ENCODE results near the gene SLC22A12. TPM values are rescaled to one million over a fixed set of nuclear protein-coding genes. Genes with fewer than 3 reads are reported as not detected.

Gene SLC22A12
- polyA plus RNA-seq, 3 donors: 3.1 to 5.7 (median 5.6) TPM

DNA sequence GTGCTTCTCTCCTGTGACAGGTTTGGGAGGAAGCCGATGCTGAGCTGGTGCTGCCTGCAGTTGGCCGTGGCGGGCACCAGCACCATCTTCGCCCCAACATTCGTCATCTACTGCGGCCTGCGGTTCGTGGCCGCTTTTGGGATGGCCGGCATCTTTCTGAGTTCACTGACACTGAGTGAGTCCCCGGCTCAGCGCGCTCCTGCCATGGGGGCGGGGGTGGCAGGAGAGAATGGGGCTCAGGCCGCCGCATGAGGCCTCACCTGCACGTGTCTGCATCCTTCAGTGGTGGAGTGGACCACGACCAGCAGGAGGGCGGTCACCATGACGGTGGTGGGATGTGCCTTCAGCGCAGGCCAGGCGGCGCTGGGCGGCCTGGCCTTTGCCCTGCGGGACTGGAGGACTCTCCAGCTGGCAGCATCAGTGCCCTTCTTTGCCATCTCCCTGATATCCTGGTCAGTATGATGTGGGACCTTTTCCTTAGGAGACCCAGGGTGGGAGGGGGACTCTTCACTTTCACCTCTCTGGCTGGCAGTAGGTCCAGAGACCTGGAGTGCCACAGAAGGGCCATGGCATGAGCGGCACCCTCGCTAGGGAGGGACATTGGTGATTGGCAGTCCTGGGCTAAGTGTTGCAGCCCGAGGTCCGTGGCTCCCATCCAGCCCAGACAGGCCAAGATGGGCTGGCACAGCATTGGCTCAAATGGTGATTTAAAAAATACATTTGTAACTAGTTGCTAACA is 28.9 kb upstream of the SLC22A12 start:
- no peak for DNase-seq

DNA sequence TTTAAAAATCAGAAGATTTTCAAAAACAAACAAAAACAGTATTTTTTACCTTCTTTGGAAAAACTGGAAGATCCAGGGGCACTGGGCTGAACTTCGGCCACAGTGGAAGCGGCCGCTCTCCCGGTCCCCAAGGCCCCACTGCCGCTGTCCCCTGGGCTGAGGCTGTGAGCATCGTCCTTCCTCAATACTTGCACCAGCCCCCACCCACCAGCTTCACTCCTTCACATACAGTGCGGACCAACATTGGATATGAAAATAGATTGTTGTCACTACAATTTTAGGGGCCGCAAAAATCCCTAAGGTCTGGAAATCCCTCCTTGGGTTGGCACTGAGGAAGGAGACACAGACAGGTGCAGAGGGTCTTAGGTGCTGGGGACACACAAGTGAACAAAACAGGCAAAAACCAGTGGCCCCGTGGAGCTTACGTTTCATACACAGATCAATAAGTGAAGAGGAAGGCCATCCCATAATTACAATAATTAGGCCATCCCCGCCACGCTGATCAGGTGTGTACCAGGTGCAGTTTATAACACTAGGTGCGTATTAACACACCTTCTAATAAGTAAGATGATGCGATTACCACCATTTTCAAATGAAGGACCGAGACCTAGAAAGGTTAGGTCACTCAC is 28.2 kb upstream of the SLC22A12 start:
- DNase-seq: no peak

DNA sequence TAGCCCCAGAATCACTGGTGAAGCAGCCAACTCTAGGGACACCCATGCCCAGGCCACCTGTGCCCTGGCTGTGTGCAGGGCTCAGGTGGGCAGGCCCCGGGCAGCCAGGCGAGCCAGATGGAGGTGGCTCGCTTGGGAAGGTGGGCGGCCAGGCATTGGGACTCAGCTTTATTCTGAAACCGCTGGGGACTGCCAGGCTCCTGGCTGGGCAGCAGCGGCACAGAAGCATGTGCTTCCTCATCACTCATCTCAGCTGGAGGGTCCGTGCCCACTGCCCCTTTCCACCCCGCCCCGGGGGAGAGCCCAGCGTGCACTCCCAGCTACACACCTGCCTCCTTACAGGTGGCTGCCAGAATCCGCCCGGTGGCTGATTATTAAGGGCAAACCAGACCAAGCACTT is 27.1 kb upstream of the SLC22A12 start:
- DNase-seq: no peak

DNA sequence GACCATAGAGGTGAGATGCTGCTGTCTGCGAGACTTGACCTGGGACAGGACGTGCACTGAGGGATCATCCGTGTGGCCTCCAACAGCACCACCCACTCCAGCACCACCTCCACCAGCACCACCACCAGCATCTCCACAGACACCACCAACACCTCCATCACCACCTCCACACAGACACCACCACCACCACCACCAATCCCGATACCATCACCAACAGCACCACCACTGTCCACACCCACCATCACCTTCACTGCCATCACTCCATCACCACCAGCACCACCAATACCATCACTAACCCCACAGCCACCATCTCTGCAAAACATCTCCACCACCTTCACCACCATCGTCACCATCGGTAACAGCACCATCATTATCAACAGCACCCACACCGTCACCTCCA is 26.6 kb upstream of the SLC22A12 start:
- DNase-seq: no peak

DNA sequence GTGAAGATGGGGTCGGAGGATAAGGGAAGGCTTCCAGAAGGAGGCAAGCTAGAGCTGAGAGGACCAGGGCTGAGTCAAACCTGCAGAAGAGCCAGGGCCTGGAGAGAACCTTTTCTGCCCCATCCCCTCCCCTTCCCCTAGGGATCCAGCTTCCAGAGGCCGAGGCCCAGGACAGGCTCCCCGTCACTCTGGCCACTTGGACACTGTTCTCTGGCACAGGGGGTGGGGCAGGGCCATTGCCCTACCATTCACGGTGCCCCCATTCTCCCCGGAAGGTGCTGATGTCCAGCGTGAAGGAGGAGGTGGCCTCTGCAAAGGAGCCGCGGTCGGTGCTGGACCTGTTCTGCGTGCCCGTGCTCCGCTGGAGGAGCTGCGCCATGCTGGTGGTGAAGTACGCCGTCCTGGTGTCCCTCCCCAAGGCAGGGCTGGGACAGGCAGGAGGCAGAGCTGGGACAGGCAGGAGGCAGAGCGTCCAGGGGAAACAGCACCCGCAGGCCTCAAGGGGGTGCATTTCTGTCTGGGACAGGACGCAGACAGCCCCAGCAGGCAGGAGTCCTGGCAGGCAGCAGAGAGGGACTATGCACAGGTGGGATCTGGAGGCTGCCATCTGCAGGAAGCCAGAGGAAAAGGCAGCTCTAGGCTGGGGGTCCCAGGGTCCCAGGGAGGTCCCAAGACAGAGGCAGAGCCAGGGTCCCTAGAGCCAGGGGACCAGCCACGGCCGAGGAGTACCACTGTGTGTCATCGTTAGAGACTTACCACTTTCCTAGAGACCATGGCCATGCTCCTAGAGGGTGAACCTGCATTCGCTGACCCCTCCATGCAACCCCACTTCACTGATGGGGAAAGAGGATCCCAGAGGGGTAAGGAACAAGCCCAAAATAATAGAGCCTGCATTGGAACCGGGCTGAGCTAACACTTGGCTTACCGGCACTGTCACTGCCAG is 25.8 kb upstream of the SLC22A12 start:
- no peak for DNase-seq

DNA sequence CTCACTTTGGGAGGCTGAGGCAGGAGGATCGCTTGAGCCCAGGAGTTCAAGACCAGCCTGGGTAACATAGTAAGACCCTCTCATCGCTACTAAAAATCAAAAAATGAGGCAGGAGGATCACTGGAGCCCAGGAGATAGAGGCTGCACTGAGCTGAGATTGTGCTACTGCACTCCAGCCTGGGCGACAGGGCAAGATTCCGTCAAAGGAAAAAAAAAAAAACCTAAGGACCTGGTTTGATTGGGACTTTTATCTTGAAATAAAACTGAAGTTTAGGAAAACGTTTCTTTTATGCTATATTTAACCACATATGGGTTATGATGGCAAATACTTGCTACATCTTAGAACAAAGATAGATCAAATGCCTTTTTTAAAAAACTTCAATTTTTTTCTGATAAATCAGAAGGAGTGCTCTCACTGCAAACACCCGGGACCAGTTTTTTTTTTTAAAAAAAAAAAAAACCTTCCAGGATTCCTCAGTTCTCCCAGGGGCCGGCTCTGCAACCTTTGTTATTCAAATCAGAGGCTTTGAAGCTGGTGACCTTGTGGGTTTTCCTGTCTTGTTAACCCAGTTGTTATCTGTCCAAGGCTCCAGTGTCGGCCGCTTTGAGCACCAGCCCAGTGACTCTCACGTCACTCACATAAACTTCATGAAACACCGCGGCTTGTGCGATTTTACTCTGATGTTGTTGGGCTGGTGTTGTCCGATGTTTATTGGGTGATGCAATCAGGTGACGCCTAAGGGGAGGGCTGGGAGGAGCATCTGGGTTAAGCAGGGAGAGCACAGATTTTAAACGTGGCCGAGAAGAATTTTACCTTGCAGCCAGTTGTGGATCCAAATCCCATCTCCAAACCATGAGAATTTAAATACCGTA is 24.7 kb upstream of the SLC22A12 start:
- peak; percentile 85 for DNase-seq

DNA sequence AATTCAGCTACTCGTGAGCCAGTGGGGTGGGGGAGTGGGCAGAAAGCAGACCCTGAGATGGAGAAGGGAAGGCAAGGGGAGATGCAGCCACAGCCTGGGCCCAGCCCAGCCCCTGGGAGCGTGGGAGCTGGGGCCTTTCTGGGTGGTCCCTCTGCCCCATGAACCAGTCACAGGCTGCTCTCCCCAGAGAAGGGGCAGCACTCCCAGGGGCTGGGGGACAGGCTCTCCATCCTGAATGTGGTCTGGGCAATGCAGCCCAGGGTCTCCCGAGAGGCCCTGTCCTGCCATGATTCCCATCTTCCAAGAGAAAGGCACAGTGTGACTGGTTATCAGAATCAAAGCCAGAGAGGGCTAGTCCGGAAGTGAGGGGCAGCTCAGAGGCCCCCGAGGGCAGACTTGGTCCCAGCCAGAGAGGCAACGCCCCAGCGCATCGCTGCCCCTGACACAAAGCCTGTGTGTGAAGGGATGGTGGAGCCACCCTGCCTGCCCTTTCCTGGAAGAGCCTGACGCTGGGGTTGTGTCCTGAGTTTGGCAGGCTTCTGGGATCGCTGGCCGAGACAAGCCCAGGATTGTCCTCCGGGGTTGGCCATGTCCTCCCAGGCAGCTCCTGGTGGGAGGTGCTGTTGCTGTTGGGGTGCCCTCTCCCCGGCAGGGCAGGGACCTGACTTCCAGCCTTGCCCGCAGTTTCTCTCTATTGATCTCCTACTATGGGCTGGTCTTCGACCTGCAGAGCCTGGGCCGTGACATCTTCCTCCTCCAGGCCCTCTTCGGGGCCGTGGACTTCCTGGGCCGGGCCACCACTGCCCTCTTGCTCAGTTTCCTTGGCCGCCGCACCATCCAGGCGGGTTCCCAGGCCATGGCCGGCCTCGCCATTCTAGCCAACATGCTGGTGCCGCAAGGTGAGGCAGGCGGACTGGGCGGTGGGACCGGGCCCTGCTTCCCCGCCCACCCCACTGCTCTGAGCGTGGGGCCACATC is 23.8 kb upstream of the SLC22A12 start:
- DNase-seq: no peak

DNA sequence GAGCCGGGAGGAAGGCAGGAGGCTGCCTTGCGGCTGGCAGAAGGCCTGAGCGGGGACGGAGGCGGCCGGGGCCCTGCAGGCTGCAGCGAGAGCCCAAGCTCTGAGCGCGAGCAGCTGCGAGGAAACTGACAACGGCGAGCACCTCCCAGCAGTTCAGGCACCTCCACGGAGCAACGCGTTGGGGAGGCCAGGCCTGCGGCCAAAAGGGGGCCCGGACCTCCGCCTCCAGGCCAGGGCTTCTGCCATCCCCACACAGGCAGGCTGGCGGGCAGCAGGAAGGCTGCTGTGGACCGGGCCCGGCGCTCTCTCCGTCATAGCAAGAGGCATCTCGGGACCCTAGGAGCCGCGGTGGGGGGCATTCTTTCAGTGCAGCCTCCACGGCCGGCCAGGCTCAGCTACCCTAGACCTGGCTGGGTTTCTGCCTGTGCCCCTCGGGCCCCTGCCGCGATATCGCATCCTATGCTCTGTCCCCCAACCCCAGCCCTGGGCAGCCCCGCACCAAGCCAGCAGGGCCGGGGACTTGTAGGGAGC is 22.9 kb upstream of the SLC22A12 start:
- DNase-seq: no peak

DNA sequence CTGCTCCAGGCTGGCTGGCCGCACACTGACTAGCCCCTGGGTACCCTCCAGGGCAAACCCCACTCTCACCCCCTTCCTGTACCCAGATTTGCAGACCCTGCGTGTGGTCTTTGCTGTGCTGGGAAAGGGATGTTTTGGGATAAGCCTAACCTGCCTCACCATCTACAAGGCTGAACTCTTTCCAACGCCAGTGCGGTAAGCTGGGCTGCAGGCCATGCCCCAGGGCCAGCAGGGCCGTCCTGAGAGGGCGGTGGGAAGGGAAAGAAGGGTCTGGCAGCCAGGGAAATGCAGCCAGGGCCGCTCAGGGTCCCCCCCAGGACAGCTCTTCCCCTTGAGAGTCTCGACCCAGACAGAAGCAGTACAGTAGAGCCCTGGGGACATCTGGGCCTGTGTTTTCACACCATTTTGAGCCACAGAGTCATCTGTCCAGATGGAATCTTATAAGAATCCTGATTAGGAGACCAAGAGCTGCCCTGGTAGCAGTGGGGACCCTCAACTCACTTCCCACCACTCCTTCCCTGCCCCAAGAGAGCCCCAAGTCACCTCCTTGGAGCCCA is 22.4 kb upstream of the SLC22A12 start:
- no peak for DNase-seq

DNA sequence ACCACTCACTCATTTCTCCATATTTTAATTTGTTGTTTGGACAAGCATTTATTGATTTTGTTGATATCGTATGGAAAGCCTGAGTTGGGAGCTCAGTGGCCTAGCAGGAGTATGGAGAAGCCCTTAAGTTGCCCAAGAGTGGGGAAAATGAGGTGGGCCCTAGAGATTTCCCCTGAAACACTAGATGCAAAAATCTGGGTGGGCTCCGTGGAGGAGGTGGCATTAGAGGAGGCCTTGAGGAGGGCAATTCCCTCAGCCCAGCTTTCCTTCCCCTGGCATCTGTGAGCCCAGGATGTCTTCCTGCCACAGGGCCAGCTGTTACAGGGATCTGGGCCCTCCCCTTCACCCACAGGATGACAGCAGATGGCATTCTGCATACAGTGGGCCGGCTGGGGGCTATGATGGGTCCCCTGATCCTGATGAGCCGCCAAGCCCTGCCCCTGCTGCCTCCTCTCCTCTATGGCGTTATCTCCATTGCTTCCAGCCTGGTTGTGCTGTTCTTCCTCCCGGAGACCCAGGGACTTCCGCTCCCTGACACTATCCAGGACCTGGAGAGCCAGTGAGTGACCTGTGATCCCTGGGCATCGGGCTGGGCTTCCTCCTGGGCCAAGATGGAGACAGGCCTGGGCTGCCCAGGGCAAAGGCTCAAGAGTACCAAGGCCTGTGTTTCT is 21.6 kb upstream of the SLC22A12 start:
- no peak for DNase-seq

DNA sequence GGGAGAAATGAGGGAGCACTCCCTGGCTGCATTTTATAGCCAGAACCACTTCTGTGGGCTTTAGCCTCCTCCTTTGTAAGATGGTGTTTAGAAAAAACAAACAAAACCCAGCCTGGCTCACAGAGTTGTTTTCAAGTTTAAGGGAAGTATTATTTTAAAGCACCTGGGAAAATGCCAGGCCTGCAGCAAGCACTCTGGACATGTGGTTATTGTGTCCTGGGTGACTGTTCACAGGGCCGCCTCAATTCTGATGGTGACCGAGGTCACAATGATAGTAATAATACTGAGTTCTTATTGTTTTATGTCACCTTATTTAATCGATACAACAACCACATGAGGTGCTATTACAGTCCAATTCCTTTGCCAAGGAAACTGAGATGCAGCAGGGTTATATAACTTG is 20.7 kb upstream of the SLC22A12 start:
- no peak for DNase-seq

DNA sequence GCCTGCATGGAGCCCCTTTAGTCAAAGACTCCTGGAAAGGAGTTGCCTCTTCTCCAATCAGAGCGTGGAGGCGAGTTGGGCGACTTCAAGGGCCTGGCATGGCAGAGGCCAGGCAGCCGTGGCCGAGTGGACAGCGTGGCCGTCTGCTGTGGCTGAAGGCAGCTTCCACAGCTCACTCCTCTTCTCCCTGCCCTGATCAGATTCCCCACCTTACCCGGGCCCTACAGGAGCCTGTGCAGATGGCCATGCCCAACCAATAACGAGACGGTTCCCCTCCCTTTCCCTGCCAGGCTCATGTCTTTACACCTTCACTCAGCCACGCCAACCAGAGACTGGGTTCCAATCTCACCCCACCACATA is 20.0 kb upstream of the SLC22A12 start:
- no peak for DNase-seq

DNA sequence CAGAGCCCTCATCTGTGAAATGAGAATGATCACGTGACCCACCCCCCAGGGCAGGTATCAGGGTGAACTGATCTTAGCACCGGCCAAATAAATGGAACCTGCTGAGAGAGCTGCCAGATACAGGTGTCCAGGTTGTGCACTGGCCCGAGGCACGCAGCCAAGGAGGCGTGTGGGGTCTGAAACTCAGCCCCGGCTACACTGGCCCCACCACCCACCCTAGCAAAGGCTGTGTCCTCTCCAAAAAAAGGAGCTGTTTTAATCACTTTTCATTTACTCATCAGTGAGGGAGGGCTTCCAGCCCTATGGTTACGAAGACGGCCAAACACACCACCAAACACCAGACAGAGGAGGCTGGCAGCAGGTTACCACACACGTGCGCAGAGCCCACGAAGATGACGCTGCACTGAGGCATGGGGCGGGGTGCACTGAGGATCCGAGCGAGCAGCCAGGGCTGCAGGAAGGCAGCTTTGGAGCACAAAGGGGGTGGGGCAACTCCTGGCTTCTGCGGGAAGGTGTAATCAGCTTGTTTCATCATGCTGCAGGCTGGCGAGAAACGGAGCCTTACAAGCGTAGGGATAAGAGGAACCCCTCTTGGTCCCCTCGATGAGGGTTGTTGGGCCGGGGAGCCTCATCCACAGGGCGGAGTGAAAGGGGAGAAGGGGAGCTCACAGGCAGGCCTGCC is 19.5 kb upstream of the SLC22A12 start:
- DNase-seq: no peak

DNA sequence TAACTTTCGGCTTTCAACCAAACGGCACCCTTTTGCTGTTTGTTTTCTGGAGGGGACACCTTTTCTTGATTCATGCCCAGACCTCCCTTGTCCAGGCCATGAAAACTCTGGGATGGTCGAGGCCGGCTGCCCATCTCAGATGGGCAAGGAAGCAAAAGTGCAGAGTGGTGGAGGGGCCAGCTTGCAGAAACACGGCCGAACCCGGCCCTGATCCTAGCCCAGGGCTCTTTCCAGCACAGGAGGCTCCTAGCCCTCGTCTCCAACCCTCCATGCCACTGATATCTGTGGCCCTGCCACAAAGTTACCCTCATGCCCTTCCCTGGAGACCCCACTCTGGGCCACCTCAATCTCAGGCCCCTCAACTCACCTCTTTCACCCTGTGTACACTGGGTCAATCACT is 18.9 kb upstream of the SLC22A12 start:
- no peak for DNase-seq

DNA sequence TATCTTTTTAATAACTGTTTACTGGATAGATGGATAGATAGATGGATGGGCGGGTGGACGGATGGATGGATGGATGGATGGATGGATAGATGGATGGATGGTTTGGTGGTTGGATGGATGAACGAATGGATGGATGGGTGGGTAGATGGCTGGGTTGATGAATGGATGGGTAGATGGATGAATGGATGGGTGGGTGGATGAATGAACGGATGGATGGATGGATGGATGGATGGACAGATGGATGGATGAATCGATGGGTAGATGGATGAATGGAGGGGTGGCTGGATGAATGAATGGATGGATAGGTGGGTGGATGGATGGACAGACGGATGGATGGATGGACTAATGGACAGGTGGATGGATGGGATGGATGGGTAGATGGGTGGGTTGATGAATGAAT is 13.8 kb upstream of the SLC22A12 start:
- no peak for DNase-seq

DNA sequence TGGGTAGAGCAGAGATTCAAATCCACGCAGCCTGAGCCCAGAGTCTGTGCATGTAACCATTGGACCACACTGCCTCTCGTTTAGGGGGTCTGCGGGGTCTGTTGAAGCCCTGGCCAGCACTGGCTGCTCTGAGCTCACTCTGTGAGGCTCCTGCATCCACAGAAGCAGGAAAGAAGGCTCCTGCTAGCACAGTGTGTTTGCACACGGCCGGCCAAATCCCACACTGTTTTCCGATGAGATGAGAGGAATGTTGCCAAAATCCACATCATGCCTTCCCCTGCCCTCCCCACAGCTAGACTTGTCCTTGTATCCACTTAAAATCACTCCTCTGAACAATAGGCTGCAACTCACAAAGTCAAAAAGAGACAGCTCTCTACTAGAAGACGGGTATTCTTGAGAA is 10.6 kb upstream of the SLC22A12 start:
- DNase-seq: no peak

DNA sequence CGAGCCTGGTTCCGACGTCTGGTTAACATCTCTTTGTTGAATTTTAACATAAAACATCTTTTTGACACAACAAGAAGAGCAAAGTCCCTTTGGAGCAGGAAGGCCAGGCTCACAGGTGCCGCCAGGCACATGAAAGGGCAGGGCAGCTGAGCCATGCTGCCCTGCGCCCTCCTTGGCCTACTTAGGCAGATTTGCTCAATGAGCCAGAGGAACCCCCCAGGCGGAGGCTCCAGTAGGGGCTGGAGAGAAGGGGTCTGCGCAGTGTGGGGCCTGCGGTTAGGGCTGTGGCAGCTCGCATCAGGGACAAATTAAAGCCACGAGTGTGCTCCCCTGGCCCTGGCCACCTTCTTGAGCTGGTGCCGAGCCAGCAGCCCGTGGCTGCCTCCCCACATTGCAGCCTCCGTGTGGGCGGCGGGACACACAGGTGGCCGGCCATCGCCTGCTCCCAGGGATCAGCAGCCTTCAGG is 9.9 kb upstream of the SLC22A12 start:
- no peak for DNase-seq

DNA sequence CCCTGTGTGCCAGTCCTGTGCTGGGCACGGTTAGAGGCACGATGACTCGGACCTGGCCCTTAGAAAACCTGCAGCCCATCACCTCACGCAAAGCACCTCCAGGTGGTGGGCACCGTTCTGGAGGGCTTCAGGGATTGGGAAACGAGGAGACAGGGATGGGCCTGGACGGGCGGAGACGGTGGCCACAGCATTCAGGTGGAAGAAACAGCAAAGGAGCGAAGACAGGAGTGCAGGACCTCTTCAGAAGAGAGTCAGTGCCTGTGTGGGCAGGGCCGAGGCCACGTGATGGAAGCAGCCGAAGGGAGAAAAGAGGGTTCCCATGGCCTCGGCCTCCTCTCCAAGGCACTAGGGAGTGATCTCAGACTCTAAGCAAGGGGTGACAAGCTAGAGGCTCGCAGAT is 8.1 kb upstream of the SLC22A12 start:
- no peak for DNase-seq
